Right atrium auricular region (tissue), 2 donors: ENCODE results near the gene ANKEF1. TPM values are rescaled to one million over a fixed set of nuclear protein-coding genes. Genes with fewer than 3 reads are reported as not detected.

Experiments used
- DNase-seq: peaks from one replicate; pipeline ENCODE4 v3.0.0-alpha.2; 2019; ENCODE audit warnings: low spot score
- H3K27ac ChIP-seq, 2 donors: fragments of 200-600 bp; sonication (generic); 1 replicate in 1 of 2; 2 replicates in 1 of 2; pipeline ENCODE4 v1.5.1; 2016 to 2019
- H3K27me3 ChIP-seq, 2 donors: fragments of 200-600 bp; sonication (generic); one replicate each; pipeline versions ENCODE4 v1.5.1 to v1.6.0; 2017 to 2019
- H3K36me3 ChIP-seq: fragments of 200-600 bp; sonication (generic); one replicate; pipeline ENCODE4 v1.5.1; 2016
- H3K4me1 ChIP-seq, 2 donors: fragments of 200-600 bp; sonication (generic); one replicate each; pipeline versions ENCODE4 v1.5.1 to v1.6.0; 2017 to 2019
- H3K4me3 ChIP-seq, 2 donors: fragments of 200-600 bp; sonication (generic); 1 replicate in 1 of 2; 2 replicates in 1 of 2; pipeline ENCODE4 v1.5.1; 2017 to 2019; ENCODE audit warnings: mild to moderate bottlenecking in 1 of 2, moderate library complexity in 1 of 2
- H3K9me3 ChIP-seq, 2 donors: fragments of 200-600 bp; sonication (generic); one replicate each; pipeline ENCODE4 v1.5.1; 2019
- total RNA-seq, 2 donors: library from RNA; depleted of rRNA; stranded (reverse); fragments of >200 nt; gene quantifications; one replicate each; pipeline ENCODE4 v1.1.0, GENCODE V29; 2016
- TF ChIP-seq, protein P1 (sequence below), 2 donors: fragments of 200-600 bp; sonication (generic); IDR thresholded peaks; one replicate each; pipeline ENCODE4 v1.5.1; 2019; ENCODE audit warnings: antibody characterized with exemption in 2 of 2

Gene ANKEF1
- total RNA-seq, 2 donors from 2014 or later, result 1.1 to 2.6 TPM

DNA sequence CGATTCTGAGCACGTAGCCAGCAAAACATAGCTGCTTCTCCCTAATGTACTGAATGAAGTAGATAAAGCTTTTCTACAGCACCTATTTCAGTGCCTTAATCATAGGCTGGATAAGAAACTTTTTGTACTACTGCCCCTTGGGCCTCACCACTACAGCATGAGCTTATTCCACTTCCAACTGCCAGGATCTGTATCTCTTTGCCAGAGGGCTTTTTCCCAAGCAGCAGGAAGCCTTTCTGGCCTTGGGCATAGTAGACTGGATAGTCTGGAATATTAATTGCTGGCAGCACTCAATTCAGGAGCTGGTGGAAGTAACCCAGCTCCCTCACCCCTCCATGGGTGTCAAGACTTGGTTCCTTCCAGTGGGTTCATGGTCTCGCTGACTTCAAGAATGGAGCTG lies 43.6 kb downstream of the ANKEF1 start:
- Histone ChIP-seq H3K36me3 (no peaks in the 10 kb centered on the region), H3K27ac (no peak overlapping the region), H3K9me3 (no peaks in the 10 kb centered on the region), H3K4me3 (no peak overlapping the region), H3K4me1 (no peaks in the 10 kb centered on the region), H3K27me3 (no peaks in the 10 kb centered on the region)
- TF ChIP-seq, protein P1, sequence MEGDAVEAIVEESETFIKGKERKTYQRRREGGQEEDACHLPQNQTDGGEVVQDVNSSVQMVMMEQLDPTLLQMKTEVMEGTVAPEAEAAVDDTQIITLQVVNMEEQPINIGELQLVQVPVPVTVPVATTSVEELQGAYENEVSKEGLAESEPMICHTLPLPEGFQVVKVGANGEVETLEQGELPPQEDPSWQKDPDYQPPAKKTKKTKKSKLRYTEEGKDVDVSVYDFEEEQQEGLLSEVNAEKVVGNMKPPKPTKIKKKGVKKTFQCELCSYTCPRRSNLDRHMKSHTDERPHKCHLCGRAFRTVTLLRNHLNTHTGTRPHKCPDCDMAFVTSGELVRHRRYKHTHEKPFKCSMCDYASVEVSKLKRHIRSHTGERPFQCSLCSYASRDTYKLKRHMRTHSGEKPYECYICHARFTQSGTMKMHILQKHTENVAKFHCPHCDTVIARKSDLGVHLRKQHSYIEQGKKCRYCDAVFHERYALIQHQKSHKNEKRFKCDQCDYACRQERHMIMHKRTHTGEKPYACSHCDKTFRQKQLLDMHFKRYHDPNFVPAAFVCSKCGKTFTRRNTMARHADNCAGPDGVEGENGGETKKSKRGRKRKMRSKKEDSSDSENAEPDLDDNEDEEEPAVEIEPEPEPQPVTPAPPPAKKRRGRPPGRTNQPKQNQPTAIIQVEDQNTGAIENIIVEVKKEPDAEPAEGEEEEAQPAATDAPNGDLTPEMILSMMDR (IDR thresholded peaks at IDR 0.05), result no peak
- DNase-seq, result no peak

DNA sequence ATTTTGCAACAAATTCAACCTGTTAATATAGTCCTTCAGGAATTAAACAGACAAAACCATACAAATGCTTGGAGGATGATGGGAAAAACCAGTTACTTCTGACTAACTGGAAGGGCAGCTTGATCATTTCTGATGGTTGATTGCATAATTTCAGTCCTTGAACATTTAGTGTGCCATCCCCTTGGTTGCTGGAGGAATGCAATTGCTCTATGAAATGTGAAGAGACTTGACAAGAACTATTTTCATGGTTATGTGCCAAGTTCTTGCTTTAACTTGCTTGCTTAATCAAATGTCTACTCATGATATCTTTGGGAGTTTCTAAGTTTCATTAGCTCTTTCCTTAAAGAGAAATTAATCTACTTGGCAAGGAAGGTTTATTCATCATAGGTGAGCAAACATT lies 45.2 kb downstream of the ANKEF1 start:
- no peaks in the 10 kb centered on the region for H3K36me3 ChIP-seq
- no peak overlapping the region for H3K27ac ChIP-seq
- H3K9me3 ChIP-seq, result no peaks in the 10 kb centered on the region
- H3K4me3 ChIP-seq, result no peak overlapping the region
- DNase-seq, result no peak
- H3K4me1 ChIP-seq, result no peaks in the 10 kb centered on the region
- no peaks in the 10 kb centered on the region for H3K27me3 ChIP-seq
- TF ChIP-seq, protein P1 (IDR thresholded peaks at IDR 0.05), result no peak

DNA sequence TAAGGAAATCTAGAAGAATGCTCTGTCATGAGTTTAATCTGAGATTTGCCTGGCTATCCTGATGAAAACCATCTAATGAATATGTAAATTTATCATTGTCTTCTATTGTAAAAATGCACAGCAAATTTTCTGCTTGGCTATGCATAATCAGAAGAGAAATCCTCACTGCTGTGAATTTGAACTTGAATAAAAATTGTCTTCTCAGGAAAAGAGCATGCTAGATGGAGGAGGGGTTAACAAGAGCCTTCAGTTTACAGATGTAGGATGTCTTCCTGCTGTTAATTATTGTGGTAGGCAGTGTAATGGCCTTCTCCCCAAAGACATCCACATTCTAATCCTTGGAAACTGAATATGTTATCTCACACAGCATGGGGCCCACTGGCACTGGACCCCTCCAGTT lies 45.8 kb downstream of the ANKEF1 start:
- no peaks in the 10 kb centered on the region for H3K36me3 ChIP-seq
- no peaks in the 10 kb centered on the region for H3K4me1 ChIP-seq
- TF ChIP-seq, protein P1 (IDR thresholded peaks at IDR 0.05), result no peak
- H3K4me3 ChIP-seq, result no peak overlapping the region
- no peaks in the 10 kb centered on the region for H3K27me3 ChIP-seq
- H3K27ac ChIP-seq, result no peak overlapping the region
- no peak for DNase-seq
- no peaks in the 10 kb centered on the region for H3K9me3 ChIP-seq

DNA sequence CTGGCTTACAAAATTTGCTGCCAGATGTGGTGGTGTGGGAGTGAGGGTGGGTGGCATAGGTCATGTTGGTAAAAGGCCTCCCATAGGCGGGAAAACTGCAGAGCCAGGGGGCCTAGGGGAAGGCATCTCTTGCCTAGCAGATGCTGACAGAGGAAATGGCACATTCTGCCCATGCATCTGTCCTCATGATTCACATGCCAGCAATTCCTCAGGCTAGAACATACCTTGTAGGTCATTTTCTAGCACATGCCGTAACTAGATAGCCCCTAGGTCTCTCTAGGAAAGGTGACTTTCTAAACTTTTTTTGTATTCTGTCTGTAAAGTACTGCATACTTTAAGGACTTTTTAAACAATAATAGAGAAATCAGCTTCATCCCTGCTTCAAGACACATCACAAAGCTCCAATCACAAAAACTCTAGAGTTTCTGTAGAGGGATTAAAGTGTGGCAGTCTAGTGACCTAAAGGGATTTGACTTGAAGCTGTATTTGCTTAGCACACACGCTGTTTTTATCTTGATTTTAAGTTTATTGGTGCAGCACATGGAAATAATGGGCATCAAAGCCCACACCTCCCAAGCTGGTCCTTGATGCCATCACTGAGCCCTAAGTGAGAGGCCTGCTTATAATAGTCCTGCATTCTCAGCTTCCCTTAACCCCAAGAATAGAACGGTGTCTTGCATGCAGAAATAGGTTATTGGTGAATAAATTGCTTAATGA lies 55.2 kb downstream of the ANKEF1 start:
- Histone ChIP-seq H3K4me1 (no peaks in the 10 kb centered on the region), H3K27ac (no peak overlapping the region), H3K36me3 (no peaks in the 10 kb centered on the region), H3K9me3 (no peaks in the 10 kb centered on the region), H3K27me3 (no peaks in the 10 kb centered on the region), H3K4me3 (no peak overlapping the region)
- DNase-seq, result no peak
- TF ChIP-seq, protein P1 (IDR thresholded peaks at IDR 0.05), result no peak

DNA sequence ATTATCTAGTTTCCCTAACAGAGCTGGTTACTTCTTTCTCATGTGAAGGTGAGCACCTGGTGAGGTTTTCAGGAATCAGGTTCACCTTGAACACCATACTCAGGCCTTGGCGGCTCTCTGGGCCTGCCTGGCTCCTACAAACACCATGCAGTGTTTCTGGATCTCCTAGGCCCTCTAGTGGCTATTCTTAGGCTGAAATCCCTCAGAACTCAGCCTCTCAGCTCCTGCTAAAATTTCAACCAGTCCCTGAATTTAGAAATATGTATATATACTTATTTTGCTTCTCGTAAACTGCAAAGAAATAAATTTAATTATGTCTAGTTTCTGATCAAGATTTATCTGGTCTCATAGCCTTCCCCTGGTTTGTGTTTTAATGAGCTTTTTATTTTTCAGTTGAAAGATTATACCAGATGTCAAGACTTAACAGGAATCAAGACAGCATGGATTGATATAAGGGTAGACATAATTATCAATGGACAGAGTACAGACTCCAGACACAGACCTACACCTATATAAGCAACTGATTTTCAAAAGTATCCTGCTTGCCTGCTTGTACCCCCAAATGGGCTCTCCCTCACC lies 55.9 kb downstream of the ANKEF1 start:
- Histone ChIP-seq H3K4me3 (no peak overlapping the region), H3K4me1 (no peaks in the 10 kb centered on the region), H3K27ac (no peak overlapping the region), H3K36me3 (no peaks in the 10 kb centered on the region), H3K9me3 (no peaks in the 10 kb centered on the region), H3K27me3 (no peaks in the 10 kb centered on the region)
- no peak for DNase-seq
- TF ChIP-seq, protein P1 (IDR thresholded peaks at IDR 0.05), result peak; percentile 60 to 77
